ENCODE data around the gene SLC43A2. TPM values are rescaled to one million over a fixed set of nuclear protein-coding genes. Genes with fewer than 3 reads are reported as not detected.

SLC43A2 gene
- polyA plus RNA-seq, 1 of the 3 experiments (the other 2 are of a cell fraction), result 9.8 TPM

GRCh38 chr17:1605681-1606351 is 22.8 kb downstream of the SLC43A2 start:
- WGBS (ENCODE audit: low lambda C conversion rate), result 88% methylated on average over 11 of the region's 19 CpGs
- H4K20me1 ChIP-seq (ENCODE audit: insufficient read depth), result no peaks in the 10 kb centered on the region
- H2AFZ ChIP-seq (ENCODE audit: low read depth), result no peak overlapping the region

DNA sequence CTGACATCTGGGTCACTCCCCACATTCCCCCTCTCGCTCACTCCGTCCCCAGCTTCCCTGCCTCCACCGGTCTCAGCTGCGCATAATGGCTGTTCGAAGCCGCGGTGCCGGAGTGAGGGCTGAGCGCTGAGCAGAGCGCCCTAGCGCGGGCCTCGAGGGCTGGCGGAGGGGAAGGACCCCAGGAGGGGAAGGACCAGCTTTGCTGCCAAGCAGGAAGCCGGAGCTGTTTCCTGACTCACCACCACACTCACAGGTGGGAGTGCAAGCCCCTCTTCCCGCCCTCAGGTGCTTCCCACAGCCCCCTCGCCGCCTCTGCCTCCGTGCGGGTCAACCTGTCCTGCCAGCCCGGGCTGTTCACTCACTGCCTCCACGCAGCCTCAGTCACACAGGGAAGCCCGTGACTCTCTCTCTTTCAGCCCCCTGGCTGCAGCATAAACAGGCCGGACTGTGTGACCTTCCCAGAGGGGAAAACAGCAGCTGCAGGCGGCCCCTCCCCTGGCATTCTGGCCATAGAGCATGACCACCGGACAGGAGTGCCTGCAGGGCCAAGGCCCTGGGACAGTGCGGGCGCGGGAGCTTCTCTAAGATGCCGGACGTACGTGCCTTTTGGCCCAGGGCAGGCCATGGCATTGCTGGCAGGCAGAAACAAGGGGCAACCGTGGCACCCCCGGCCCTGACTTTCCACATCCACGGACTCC is 23.7 kb downstream of the SLC43A2 start:
- no peaks in the 10 kb centered on the region for H3K79me2 ChIP-seq (ENCODE audit: insufficient read depth)
- H3K4me2 ChIP-seq, result no peak overlapping the region
- no peak overlapping the region for H3K27ac ChIP-seq (ENCODE audit: low read depth in 2 of 2, low read length in 1 of 2)
- TF ChIP-seq GATA2 (CRISPR knock-in tag; IDR thresholded peaks at IDR 0.05) (no peak), MXI1 (IDR thresholded peaks at IDR 0.05; ENCODE audit: low read depth, low read length) (no peak)
- no peaks in the 10 kb centered on the region for H3K9me3 ChIP-seq
- no peaks in the 10 kb centered on the region for H3K36me3 ChIP-seq (replicated peaks in 1 of 2; ENCODE audit: control insufficient read depth in 1 of 2, insufficient read depth in 2 of 2, low read length in 1 of 2)
- CTCF ChIA-PET, result interaction anchor here (0.8 to 1.7 kb wide), 2 partner anchors 10 to 249 kb away, joined by 3 to 4 read pairs; no protein-coding TSS in a partner anchor
- 91% methylated on average over 26 of the region's 35 CpGs for WGBS (ENCODE audit: low lambda C conversion rate)
- H3K4me3 ChIP-seq (ENCODE audit: low read depth in 2 of 2, low read length in 1 of 2), result no peak overlapping the region
- H3K4me1 ChIP-seq (ENCODE audit: control insufficient read depth in 1 of 2, insufficient read depth in 2 of 2, low read depth in 1 of 2, low read length in 1 of 2), result no peaks in the 10 kb centered on the region
- no peaks in the 10 kb centered on the region for H3F3A ChIP-seq (replicated peaks; ENCODE audit: insufficient read depth)
- no peaks in the 10 kb centered on the region for H3K9me2 ChIP-seq
- DNase-seq, result no peak
- POLR2A ChIA-PET, result no interaction called here
- H4K20me1 ChIP-seq (ENCODE audit: insufficient read depth), result no peaks in the 10 kb centered on the region
- no peak overlapping the region for H2AFZ ChIP-seq (ENCODE audit: low read depth)
- H3K9ac ChIP-seq, result no peak overlapping the region
- H3K27me3 ChIP-seq (ENCODE audit: insufficient read depth), result no peaks in the 10 kb centered on the region

More at GRCh38 chr17:1605681-1606351, 22.8 kb downstream of the SLC43A2 start:
- DNase-seq, result no peak
- POLR2A ChIA-PET, result no interaction called here
- Histone ChIP-seq H3K36me3 (replicated peaks in 1 of 2; ENCODE audit: control insufficient read depth in 1 of 2, insufficient read depth in 2 of 2, low read length in 1 of 2) (no peaks in the 10 kb centered on the region), H3K4me2 (no peak overlapping the region), H3K9ac (no peak overlapping the region), H3K9me3 (no peaks in the 10 kb centered on the region), H3K27ac (ENCODE audit: low read depth in 2 of 2, low read length in 1 of 2) (no peak overlapping the region), H3K4me3 (ENCODE audit: low read depth in 2 of 2, low read length in 1 of 2) (no peak overlapping the region), H3K27me3 (ENCODE audit: insufficient read depth) (no peaks in the 10 kb centered on the region), H3F3A (replicated peaks; ENCODE audit: insufficient read depth) (no peaks in the 10 kb centered on the region), H3K9me2 (no peaks in the 10 kb centered on the region), H3K4me1 (ENCODE audit: control insufficient read depth in 1 of 2, insufficient read depth in 2 of 2, low read depth in 1 of 2, low read length in 1 of 2) (no peaks in the 10 kb centered on the region), H3K79me2 (ENCODE audit: insufficient read depth) (no peaks in the 10 kb centered on the region)
- TF ChIP-seq RCOR1 (IDR thresholded peaks at IDR 0.05; ENCODE audit: low read length) (no peak), SIN3A (IDR thresholded peaks at IDR 0.05; ENCODE audit: borderline replicate concordance, low read depth, low read length) (no peak)
- TF ChIP-seq, protein P1, sequence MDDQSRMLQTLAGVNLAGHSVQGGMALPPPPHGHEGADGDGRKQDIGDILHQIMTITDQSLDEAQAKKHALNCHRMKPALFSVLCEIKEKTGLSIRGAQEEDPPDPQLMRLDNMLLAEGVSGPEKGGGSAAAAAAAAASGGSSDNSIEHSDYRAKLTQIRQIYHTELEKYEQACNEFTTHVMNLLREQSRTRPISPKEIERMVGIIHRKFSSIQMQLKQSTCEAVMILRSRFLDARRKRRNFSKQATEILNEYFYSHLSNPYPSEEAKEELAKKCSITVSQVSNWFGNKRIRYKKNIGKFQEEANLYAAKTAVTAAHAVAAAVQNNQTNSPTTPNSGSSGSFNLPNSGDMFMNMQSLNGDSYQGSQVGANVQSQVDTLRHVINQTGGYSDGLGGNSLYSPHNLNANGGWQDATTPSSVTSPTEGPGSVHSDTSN (IDR thresholded peaks at IDR 0.05), result no peak
- CTCF ChIA-PET, result interaction anchor here (0.8 to 1.7 kb wide), 2 partner anchors 9 to 248 kb away, joined by 3 to 4 read pairs; no protein-coding TSS in a partner anchor

DNA sequence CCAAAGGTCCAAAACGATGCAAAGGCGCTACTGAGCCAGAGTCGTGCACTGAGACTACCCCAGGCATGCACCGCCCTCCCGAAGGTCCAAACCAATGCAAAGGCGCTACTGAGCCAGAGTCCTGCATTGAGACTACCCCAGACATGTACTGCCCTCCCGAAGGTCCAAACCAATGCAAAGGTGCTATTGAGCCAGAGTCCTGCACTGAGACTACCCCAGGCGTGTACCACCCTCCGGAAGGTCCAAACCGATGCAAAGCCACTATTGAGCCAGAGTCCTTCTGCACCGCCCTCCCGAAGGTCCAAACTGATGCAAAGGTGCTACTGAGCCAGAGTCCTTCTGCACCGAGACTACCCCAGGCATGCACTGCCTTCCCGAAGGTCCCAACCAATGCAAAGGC is 27.1 kb downstream of the SLC43A2 start:
- no peaks in the 10 kb centered on the region for H3K36me3 ChIP-seq (replicated peaks in 1 of 2; ENCODE audit: control insufficient read depth in 1 of 2, insufficient read depth in 2 of 2, low read length in 1 of 2)
- 87% methylated on average over 3 of the region's 14 CpGs for WGBS (ENCODE audit: low lambda C conversion rate)

More for the DNA sequence above, 27.1 kb downstream of the SLC43A2 start:
- Histone ChIP-seq H3K4me2 (no peak overlapping the region), H3K4me1 (ENCODE audit: control insufficient read depth in 1 of 2, insufficient read depth in 2 of 2, low read depth in 1 of 2, low read length in 1 of 2) (no peaks in the 10 kb centered on the region), H3K27me3 (ENCODE audit: insufficient read depth) (no peaks in the 10 kb centered on the region), H3K27ac (ENCODE audit: low read depth in 2 of 2, low read length in 1 of 2) (no peak overlapping the region), H3F3A (replicated peaks; ENCODE audit: insufficient read depth) (no peaks in the 10 kb centered on the region), H3K4me3 (ENCODE audit: low read depth in 2 of 2, low read length in 1 of 2) (no peak overlapping the region), H3K9me3 (no peaks in the 10 kb centered on the region), H2AFZ (ENCODE audit: low read depth) (no peak overlapping the region), H4K20me1 (ENCODE audit: insufficient read depth) (no peaks in the 10 kb centered on the region), H3K9ac (no peak overlapping the region), H3K79me2 (ENCODE audit: insufficient read depth) (no peaks in the 10 kb centered on the region), H3K9me2 (no peaks in the 10 kb centered on the region)
- ChIA-PET CTCF (no interaction called here), POLR2A (no interaction called here)
- TF ChIP-seq ELF1 (IDR thresholded peaks at IDR 0.05), result no peak
- no peak for TF ChIP-seq JUND (IDR thresholded peaks at IDR 0.05)
- TF ChIP-seq, protein P2, sequence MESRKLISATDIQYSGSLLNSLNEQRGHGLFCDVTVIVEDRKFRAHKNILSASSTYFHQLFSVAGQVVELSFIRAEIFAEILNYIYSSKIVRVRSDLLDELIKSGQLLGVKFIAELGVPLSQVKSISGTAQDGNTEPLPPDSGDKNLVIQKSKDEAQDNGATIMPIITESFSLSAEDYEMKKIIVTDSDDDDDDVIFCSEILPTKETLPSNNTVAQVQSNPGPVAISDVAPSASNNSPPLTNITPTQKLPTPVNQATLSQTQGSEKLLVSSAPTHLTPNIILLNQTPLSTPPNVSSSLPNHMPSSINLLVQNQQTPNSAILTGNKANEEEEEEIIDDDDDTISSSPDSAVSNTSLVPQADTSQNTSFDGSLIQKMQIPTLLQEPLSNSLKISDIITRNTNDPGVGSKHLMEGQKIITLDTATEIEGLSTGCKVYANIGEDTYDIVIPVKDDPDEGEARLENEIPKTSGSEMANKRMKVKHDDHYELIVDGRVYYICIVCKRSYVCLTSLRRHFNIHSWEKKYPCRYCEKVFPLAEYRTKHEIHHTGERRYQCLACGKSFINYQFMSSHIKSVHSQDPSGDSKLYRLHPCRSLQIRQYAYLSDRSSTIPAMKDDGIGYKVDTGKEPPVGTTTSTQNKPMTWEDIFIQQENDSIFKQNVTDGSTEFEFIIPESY (IDR thresholded peaks at IDR 0.05; ENCODE audit: borderline replicate concordance, low read depth), result no peak
- TF ChIP-seq SMC3 (IDR thresholded peaks at IDR 0.05; ENCODE audit: low read depth, low read length), result no peak
- DNase-seq, result no peak

Data from SK-N-SH (cell line).